Mucosa of stomach (tissue), 1 donor: Measurements from ENCODE around the gene SPATA1.

ENCODE experiments used
- H3K27me3 ChIP-seq: one replicate; pipeline ENCODE4 v1.7.0; 2013; ENCODE audit warnings: mild to moderate bottlenecking, low read length; ENCODE audit not compliant: control insufficient read depth, insufficient read depth
- H3K36me3 ChIP-seq: one replicate; pipeline ENCODE4 v1.7.0; 2013; ENCODE audit warnings: low read length; ENCODE audit not compliant: control insufficient read depth, insufficient read depth
- H3K4me1 ChIP-seq: one replicate; pipeline ENCODE4 v1.7.0; 2013; ENCODE audit warnings: mild to moderate bottlenecking, low read length; ENCODE audit not compliant: control insufficient read depth, insufficient read depth
- H3K4me3 ChIP-seq: one replicate; pipeline ENCODE4 v1.7.0; 2013; ENCODE audit warnings: low read length
- H3K9ac ChIP-seq: one replicate; pipeline ENCODE4 v1.7.0; 2013; ENCODE audit warnings: mild to moderate bottlenecking, low read length, moderate library complexity
- H3K9me3 ChIP-seq: one replicate; pipeline ENCODE4 v1.7.0; 2013; ENCODE audit warnings: mild to moderate bottlenecking, low read length, moderate library complexity; ENCODE audit not compliant: control insufficient read depth
- donor health status: Pancreatic carcinoma.

SPATA1 gene

GRCh38 chr1:84603223-84603622, 97.0 kb downstream of the SPATA1 start:
- Histone ChIP-seq H3K36me3 (no peaks in the 10 kb centered on the region), H3K9ac (no peak overlapping the region), H3K4me1 (no peaks in the 10 kb centered on the region), H3K9me3 (no peaks in the 10 kb centered on the region), H3K27me3 (no peaks in the 10 kb centered on the region), H3K4me3 (no peak overlapping the region)

GRCh38 chr1:84603941-84604830, 98.0 kb downstream of the SPATA1 start:
- no peak overlapping the region for H3K4me3 ChIP-seq
- H3K27me3 ChIP-seq = no peaks in the 10 kb centered on the region
- H3K36me3 ChIP-seq = no peaks in the 10 kb centered on the region
- no peak overlapping the region for H3K9ac ChIP-seq
- H3K4me1 ChIP-seq = no peaks in the 10 kb centered on the region
- H3K9me3 ChIP-seq = no peaks in the 10 kb centered on the region

- Histone ChIP-seq H3K27me3 (no peaks in the 10 kb centered on the region), H3K9me3 (no peaks in the 10 kb centered on the region), H3K4me3 (no peak overlapping the region), H3K36me3 (no peaks in the 10 kb centered on the region), H3K9ac (no peak overlapping the region), H3K4me1 (no peaks in the 10 kb centered on the region)
These were observed 99.0 kb downstream of the SPATA1 start for GRCh38 chr1:84605157-84605556.

- Histone ChIP-seq H3K9me3 (no peaks in the 10 kb centered on the region), H3K27me3 (no peaks in the 10 kb centered on the region), H3K9ac (no peak overlapping the region), H3K36me3 (no peaks in the 10 kb centered on the region), H3K4me3 (no peak overlapping the region), H3K4me1 (no peaks in the 10 kb centered on the region)
These were observed 100.8 kb downstream of the SPATA1 start for GRCh38 chr1:84606977-84607376.

- no peaks in the 10 kb centered on the region for H3K9me3 ChIP-seq
- no peak overlapping the region for H3K9ac ChIP-seq
- H3K27me3 ChIP-seq = no peaks in the 10 kb centered on the region
- H3K4me1 ChIP-seq = no peaks in the 10 kb centered on the region
- no peaks in the 10 kb centered on the region for H3K36me3 ChIP-seq
- H3K4me3 ChIP-seq = no peak overlapping the region
These were observed 104.9 kb downstream of the SPATA1 start for GRCh38 chr1:84611091-84611490.

- no peaks in the 10 kb centered on the region for H3K4me1 ChIP-seq
- no peaks in the 10 kb centered on the region for H3K27me3 ChIP-seq
- no peak overlapping the region for H3K9ac ChIP-seq
- no peaks in the 10 kb centered on the region for H3K9me3 ChIP-seq
- H3K36me3 ChIP-seq = no peaks in the 10 kb centered on the region
- H3K4me3 ChIP-seq = no peak overlapping the region
These were observed 105.6 kb downstream of the SPATA1 start for GRCh38 chr1:84611796-84612195.

- Histone ChIP-seq H3K4me1 (no peaks in the 10 kb centered on the region), H3K4me3 (no peak overlapping the region), H3K27me3 (no peaks in the 10 kb centered on the region), H3K9me3 (no peaks in the 10 kb centered on the region), H3K36me3 (no peaks in the 10 kb centered on the region), H3K9ac (no peak overlapping the region)
These were observed 106.8 kb downstream of the SPATA1 start for GRCh38 chr1:84613026-84613425.

GRCh38 chr1:84613887-84614286, 107.7 kb downstream of the SPATA1 start:
- Histone ChIP-seq H3K36me3 (no peaks in the 10 kb centered on the region), H3K4me1 (no peaks in the 10 kb centered on the region), H3K4me3 (no peak overlapping the region), H3K9ac (no peak overlapping the region), H3K27me3 (no peaks in the 10 kb centered on the region), H3K9me3 (no peaks in the 10 kb centered on the region)

- Histone ChIP-seq H3K9me3 (no peaks in the 10 kb centered on the region), H3K4me1 (no peaks in the 10 kb centered on the region)
These were observed 109.6 kb downstream of the SPATA1 start for GRCh38 chr1:84615790-84616189.

More at GRCh38 chr1:84615790-84616189, 109.6 kb downstream of the SPATA1 start:
- H3K36me3 ChIP-seq = no peaks in the 10 kb centered on the region
- H3K4me3 ChIP-seq = no peak overlapping the region
- no peak overlapping the region for H3K9ac ChIP-seq
- no peaks in the 10 kb centered on the region for H3K27me3 ChIP-seq
